Tibial nerve (tissue), 4 donors: ENCODE results near the gene SPECC1. TPM values are rescaled to one million over a fixed set of nuclear protein-coding genes. Genes with fewer than 3 reads are reported as not detected.
A peak's percentile ranks its signal among the peaks of the same experiment; 100 is the strongest.

Experiments
- DNase-seq, 2 donors: peaks; one replicate each; pipeline ENCODE4 v3.0.0-alpha.2; 2019; ENCODE audit warnings: low spot score in 2 of 2
- H3K27ac ChIP-seq, 4 donors: fragments of 200-600 bp; sonication (generic) in 3 of 4; one replicate each; pipeline ENCODE4 v1.5.1; 2017 to 2019; ENCODE audit warnings: mild to moderate bottlenecking in 1 of 4
- H3K27me3 ChIP-seq, 2 donors: fragments of 200-600 bp; sonication (generic) in 1 of 2; one replicate each; pipeline versions ENCODE4 v1.5.1 to v1.6.0; 2017 to 2019
- H3K36me3 ChIP-seq, 3 donors: fragments of 200-600 bp; sonication (generic); one replicate each; pipeline ENCODE4 v1.5.1; 2018 to 2019
- H3K4me1 ChIP-seq, 4 donors: fragments of 200-600 bp; sonication (generic) in 3 of 4; one replicate each; pipeline ENCODE4 v1.5.1; 2017 to 2019
- H3K4me3 ChIP-seq, 4 donors: fragments of 200-600 bp; sonication (generic) in 3 of 4; one replicate each; pipeline ENCODE4 v1.5.1; 2017 to 2019; ENCODE audit warnings: mild to moderate bottlenecking in 1 of 4, moderate library complexity in 1 of 4
- H3K9me3 ChIP-seq, 4 donors: fragments of 200-600 bp; sonication (generic) in 3 of 4; one replicate each; pipeline ENCODE4 v1.5.1; 2017 to 2019
- EP300 ChIP-seq, 2 donors: sonication (generic); formaldehyde crosslinking; IDR thresholded peaks; one replicate each; pipeline ENCODE4 v1.6.1; 2017; ENCODE audit warnings: antibody characterized with exemption in 2 of 2, mild to moderate bottlenecking in 1 of 2
- POLR2A ChIP-seq, 2 donors: fragments of 450-650 bp; IDR thresholded peaks; one replicate each; pipeline ENCODE4 v1.6.1; 2017; ENCODE audit warnings: antibody characterized with exemption in 2 of 2, mild to moderate bottlenecking in 2 of 2, moderate library complexity in 2 of 2
- WGBS, 2 donors: methylation state at CpG; one replicate each; pipeline ENCODE4 v1.1.5; 2018; 5-methylcytosine and 5-hydroxymethylcytosine counted together
- total RNA-seq, 4 donors: library from RNA; depleted of rRNA; stranded (reverse); fragments of >200 nt; gene quantifications; one replicate each; pipeline ENCODE4 v1.1.0, GENCODE V29; 2016
- TF ChIP-seq, protein P1 (sequence below), 5 experiments: fragments of 200-600 bp in 3 of 5; fragments of 450-650 bp in 2 of 5; sonication (generic) in 3 of 5; IDR thresholded peaks; one replicate each; pipeline ENCODE4 v1.5.1; 2016 to 2019; ENCODE audit warnings: antibody characterized with exemption in 5 of 5, mild to moderate bottlenecking in 3 of 5, moderate library complexity in 2 of 5

Gene SPECC1
- total RNA-seq, 4 donors from 2014 or later = 63.2 to 139 (median 98.1) TPM

DNA sequence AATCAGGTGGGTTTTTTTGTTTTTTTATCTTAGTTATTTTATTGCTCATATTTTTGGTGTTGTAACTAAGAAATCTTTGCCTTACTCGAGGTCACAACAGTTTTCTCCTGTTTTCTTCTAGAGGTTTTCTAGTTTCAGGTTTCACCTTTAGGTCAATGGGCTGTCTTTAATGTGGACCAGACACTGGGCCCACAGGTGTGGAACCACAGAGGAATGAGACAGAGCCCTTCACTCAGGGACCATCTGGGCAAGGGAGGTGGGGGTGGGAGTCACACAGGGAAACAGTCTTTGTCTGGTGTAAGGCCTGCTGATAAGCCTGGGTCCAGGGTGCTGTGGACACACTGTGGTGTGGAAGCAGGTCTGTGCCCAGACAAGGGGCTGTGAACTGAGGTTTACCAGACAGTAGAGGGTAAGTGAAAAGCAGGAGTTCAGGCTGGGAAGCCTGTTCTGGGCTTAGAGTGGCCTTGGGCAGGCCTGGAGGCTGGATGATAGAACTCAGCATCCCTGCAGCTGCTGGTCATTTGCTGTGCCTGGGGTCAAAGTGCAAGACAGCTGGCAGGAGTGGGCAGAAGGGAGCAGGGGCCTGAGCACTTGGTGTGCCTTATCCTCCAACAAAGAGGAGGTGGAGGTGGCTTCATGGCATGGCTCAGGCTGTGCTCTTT is 75.6 kb downstream of the SPECC1 start:
- peak overlapping the region in 3 of 4 donors; percentile 4 to 73 (median 71) for H3K27ac ChIP-seq
- TF ChIP-seq POLR2A (IDR thresholded peaks at IDR 0.05) (no peak), EP300 (IDR thresholded peaks at IDR 0.05) (no peak)
- TF ChIP-seq, protein P1, sequence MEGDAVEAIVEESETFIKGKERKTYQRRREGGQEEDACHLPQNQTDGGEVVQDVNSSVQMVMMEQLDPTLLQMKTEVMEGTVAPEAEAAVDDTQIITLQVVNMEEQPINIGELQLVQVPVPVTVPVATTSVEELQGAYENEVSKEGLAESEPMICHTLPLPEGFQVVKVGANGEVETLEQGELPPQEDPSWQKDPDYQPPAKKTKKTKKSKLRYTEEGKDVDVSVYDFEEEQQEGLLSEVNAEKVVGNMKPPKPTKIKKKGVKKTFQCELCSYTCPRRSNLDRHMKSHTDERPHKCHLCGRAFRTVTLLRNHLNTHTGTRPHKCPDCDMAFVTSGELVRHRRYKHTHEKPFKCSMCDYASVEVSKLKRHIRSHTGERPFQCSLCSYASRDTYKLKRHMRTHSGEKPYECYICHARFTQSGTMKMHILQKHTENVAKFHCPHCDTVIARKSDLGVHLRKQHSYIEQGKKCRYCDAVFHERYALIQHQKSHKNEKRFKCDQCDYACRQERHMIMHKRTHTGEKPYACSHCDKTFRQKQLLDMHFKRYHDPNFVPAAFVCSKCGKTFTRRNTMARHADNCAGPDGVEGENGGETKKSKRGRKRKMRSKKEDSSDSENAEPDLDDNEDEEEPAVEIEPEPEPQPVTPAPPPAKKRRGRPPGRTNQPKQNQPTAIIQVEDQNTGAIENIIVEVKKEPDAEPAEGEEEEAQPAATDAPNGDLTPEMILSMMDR (IDR thresholded peaks at IDR 0.05) = no peak
- peaks cover 0 to 32% (median 17%) of the 10 kb centered on the region in 4 donors for H3K4me1 ChIP-seq
- no peak overlapping the region for H3K4me3 ChIP-seq
- no peaks in the 10 kb centered on the region for H3K27me3 ChIP-seq
- 66 to 76% methylated on average over 1 of the region's 1 CpG for WGBS, 2 donors
- no peaks in the 10 kb centered on the region for H3K36me3 ChIP-seq
- no peak for DNase-seq
- no peaks in the 10 kb centered on the region for H3K9me3 ChIP-seq

DNA sequence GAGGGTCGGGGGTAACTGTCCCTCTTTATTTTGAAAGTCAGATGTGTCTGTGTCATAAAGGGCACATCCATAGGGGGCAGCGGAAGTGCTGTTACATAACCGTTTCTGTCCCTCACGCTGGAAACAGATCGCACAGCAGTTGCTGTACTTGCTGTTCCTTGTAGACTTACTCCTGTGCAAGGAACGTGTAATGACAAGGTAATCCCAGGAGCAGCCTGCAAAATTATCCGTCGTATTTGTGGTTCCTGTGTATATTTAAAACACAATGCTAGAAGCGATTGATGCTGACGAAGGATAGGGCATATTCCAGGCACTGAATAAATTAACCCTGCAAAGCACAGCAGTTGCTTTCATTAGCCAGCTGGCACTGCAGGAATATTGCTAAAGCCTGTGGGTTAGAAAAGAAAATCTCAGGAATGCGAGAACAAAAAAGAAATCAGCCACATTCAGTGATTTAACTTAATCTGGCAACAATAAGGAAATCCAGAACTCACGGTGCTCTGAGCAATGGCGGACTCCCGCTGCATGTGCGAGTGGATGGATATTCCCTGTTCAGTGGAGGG is 76.2 kb downstream of the SPECC1 start:
- peaks cover 0 to 38% (median 18%) of the 10 kb centered on the region in 4 donors for H3K4me1 ChIP-seq
- no peaks in the 10 kb centered on the region for H3K9me3 ChIP-seq
- no peak for TF ChIP-seq EP300 (IDR thresholded peaks at IDR 0.05)
- TF ChIP-seq POLR2A (IDR thresholded peaks at IDR 0.05) = no peak
- TF ChIP-seq, protein P1 (IDR thresholded peaks at IDR 0.05) = peak in 1 of 5 experiments; percentile 7
- H3K27me3 ChIP-seq = no peaks in the 10 kb centered on the region
- H3K4me3 ChIP-seq = no peak overlapping the region
- H3K36me3 ChIP-seq = no peaks in the 10 kb centered on the region
- WGBS, 2 donors = 45 to 47% methylated on average over 15 of the region's 15 CpGs
- no peak for DNase-seq
- H3K27ac ChIP-seq = peak overlapping the region in 3 of 4 donors; percentile 4 to 73 (median 71)

DNA sequence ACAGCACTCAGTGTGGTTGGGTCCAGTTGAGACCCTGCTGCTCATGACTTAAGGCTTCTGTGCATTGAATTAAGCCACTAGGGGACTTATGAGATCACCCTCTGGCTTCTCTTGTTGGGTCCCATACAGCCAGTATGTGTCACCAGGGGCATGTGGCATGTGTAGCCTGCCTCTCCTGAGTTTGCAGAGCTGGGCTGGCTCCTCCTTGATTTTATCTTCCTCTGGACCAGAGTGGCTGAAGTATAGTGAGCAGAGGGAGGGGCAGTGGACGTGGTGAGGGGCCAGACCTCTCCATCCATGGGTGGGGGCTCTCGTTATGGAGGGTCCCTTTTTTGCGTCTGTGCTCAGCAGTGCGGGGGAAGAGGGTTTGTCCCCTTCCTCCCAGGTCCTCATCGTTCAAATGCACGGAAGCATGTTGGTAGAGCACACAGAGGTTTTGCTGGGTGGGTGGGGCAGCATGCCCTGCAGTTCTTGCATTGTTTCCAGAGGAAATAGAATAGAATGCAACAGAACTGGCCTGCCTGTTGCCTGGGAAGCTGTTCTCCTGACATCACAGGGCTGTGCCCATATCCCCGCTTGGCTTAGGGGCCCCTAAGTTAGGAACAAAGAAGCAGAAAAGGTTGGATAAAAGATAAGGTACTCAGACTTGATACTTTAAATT is 77.4 kb downstream of the SPECC1 start:
- no peaks in the 10 kb centered on the region for H3K27me3 ChIP-seq
- H3K27ac ChIP-seq = peak overlapping the region in 3 of 4 donors; percentile 15 to 73 (median 71)
- no peak for DNase-seq
- H3K4me1 ChIP-seq = peaks cover 0 to 50% (median 23%) of the 10 kb centered on the region in 4 donors
- no peaks in the 10 kb centered on the region for H3K9me3 ChIP-seq
- H3K4me3 ChIP-seq = no peak overlapping the region
- no peaks in the 10 kb centered on the region for H3K36me3 ChIP-seq
- TF ChIP-seq POLR2A (IDR thresholded peaks at IDR 0.05) = no peak
- no peak for TF ChIP-seq EP300 (IDR thresholded peaks at IDR 0.05)
- TF ChIP-seq, protein P1 (IDR thresholded peaks at IDR 0.05) = no peak
- WGBS, 2 donors = 67 to 78% methylated on average over 7 of the region's 7 CpGs

DNA sequence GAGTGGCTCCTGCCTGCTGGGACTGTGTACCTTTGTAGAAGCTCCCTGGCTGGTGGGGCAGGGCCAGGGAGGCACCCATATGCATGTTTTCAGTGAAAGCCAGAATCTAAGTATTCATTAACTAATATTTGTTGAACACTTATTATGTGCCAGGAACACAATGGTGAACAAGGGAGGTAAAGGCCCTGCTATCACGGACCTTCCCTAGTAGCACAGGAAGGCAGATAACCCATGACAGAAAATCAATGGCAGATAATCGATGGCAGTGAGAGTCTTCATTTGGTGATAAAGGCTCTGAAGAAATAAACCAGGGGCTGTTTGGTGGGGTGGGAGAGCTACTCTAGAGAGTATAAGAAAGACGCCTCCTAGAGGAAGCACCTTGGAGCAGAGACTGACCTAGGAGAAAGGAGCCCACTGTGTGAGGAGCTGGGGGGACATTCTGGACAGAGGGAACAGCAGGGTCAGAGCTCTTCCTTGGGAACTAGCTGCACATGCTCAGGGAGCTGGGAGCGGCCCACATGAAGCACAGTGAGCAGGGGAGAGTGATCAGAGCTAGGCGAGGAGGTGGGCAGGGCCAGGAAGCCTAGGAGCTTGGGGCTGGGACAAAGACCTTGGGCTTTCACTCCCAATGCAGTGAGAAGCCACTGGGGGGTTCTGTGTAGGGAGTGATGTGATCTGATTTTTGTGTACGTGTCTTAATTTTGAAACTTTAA is 78.5 kb downstream of the SPECC1 start:
- no peaks in the 10 kb centered on the region for H3K27me3 ChIP-seq
- TF ChIP-seq, protein P1 (IDR thresholded peaks at IDR 0.05) = no peak
- no peak for TF ChIP-seq POLR2A (IDR thresholded peaks at IDR 0.05)
- TF ChIP-seq EP300 (IDR thresholded peaks at IDR 0.05) = no peak
- 83% methylated on average over 6 of the region's 6 CpGs for WGBS, 2 donors
- H3K27ac ChIP-seq = peak overlapping the region in 2 of 4 donors; percentile 71 to 73
- H3K9me3 ChIP-seq = no peaks in the 10 kb centered on the region
- no peaks in the 10 kb centered on the region for H3K36me3 ChIP-seq
- H3K4me3 ChIP-seq = no peak overlapping the region
- no peak for DNase-seq
- peaks cover 0 to 61% (median 26%) of the 10 kb centered on the region in 4 donors for H3K4me1 ChIP-seq
